Measurements from ENCODE around the gene CCL18.
"Not testable (repeated sequence)": the region's sequence is repeated elsewhere in the genome, so short reads cannot be mapped to it uniquely, and the experiment has no call there.

Gene CCL18

GRCh38 chr17:36117505-36118382, 53.7 kb downstream of the CCL18 start:
- no peak overlapping the region for H3K4me3 ChIP-seq (ENCODE audit: low read length)
- TF ChIP-seq CTCF (conservative IDR thresholded peaks at IDR 0.05; ENCODE audit: low read depth, low read length), result no peak
- no peak for DNase-seq (ENCODE audit: low read depth)

DNA sequence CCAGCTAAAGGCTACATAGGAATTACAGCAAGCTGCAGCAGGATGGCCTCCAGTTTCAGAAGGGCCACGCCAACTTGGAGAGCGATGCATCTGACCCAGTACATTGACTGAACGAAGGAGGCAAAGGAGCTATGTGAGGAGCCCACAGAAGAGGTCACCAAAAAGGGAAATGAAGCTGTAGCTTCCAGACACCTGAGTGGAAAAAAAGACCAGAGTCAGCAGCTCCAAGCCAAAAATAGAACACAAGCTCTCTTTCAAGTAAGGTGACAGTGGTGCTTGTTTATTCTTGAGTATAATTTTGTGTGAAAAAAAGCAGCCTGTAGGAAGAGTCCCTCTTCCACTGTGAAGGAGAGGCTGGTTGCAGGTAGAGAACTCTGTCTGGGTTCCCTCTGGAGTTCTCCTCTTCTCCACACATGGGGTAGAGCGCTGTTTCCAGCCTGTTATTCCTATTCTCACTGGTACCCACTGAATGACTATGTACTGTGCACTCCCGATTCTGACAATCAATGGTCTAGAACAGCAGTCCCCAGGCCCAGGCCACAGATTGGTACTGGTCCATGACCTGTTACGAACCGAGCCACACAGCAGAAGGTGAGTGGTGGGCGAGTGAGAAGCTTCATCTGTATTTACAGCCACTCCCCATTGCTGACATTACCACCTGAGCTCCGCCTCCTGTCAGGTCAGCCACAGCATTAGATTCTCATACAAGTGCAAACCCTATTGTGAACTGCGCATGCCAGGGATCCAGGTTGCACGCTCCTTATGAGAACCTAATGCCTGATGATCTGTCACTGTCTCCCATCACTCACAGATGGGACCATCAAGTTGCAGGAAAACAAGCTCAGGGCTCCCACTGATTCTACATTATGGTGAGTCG, 54.6 kb downstream of the CCL18 start:
- DNase-seq (ENCODE audit: low read depth), result no peak
- H3K4me3 ChIP-seq (ENCODE audit: low read length), result no peak overlapping the region
- TF ChIP-seq CTCF (conservative IDR thresholded peaks at IDR 0.05; ENCODE audit: low read depth, low read length), result no peak

GRCh38 chr17:36120221-36120620, 56.1 kb downstream of the CCL18 start:
- H3K4me3 ChIP-seq (ENCODE audit: low read length), result no peak overlapping the region
- no peak for TF ChIP-seq CTCF (conservative IDR thresholded peaks at IDR 0.05; ENCODE audit: low read depth, low read length)
- no peak for DNase-seq (ENCODE audit: low read depth)

GRCh38 chr17:36121099-36121498, 57.0 kb downstream of the CCL18 start:
- not testable (repeated sequence) for DNase-seq (ENCODE audit: low read depth)

More at GRCh38 chr17:36121099-36121498, 57.0 kb downstream of the CCL18 start:
- H3K4me3 ChIP-seq (ENCODE audit: low read length), result not testable (repeated sequence)

Measured in retinal pigment epithelial cell (primary cell).